NCI-H2196 treated with DMSO at 0.1 percent for 48 hours (cell line): ENCODE measurements around the gene TUSC2.

ENCODE experiments used
- DNase-seq: peaks from one replicate; lab custom pipeline; 2025; ENCODE audit not compliant: unreplicated experiment; lab: John Stamatoyannopoulos, UW

The TUSC2 gene

GRCh38 chr3:50336452-50337174 lies 8.6 kb upstream of the TUSC2 start:
- no peak for DNase-seq

GRCh38 chr3:50334339-50335075 lies 6.5 kb upstream of the TUSC2 start:
- no peak for DNase-seq

- no peak for DNase-seq
Measured at GRCh38 chr3:50333744-50334328, 5.8 kb upstream of the TUSC2 start.

- no peak for DNase-seq
Measured at GRCh38 chr3:50331364-50331907, 3.4 kb upstream of the TUSC2 start.

GRCh38 chr3:50330330-50330729 lies 2.3 kb upstream of the TUSC2 start:
- DNase-seq: no peak

GRCh38 chr3:50327129-50327528 lies 894 bp downstream of the TUSC2 start:
- DNase-seq: no peak

- DNase-seq: no peak
Measured at GRCh38 chr3:50326182-50326541, 1.9 kb downstream of the TUSC2 start.

GRCh38 chr3:50325497-50326181 lies 2.4 kb downstream of the TUSC2 start:
- DNase-seq: no peak

- DNase-seq: no peak
Measured at GRCh38 chr3:50325113-50325480, 2.9 kb downstream of the TUSC2 start.

GRCh38 chr3:50324351-50325112 lies 3.5 kb downstream of the TUSC2 start:
- no peak for DNase-seq

- DNase-seq: no peak
Measured at GRCh38 chr3:50323614-50324199, 4.3 kb downstream of the TUSC2 start.

- no peak for DNase-seq
Measured at GRCh38 chr3:50323092-50323600, 4.9 kb downstream of the TUSC2 start.

GRCh38 chr3:50322386-50323091 lies 5.5 kb downstream of the TUSC2 start, which contains the start of gene HYAL2:
Gene HYAL2 (minus strand): TSS chr3:50322745. CDS start chr3:50320489, 2,256 bp downstream.
- peak; percentile 48 for DNase-seq

- DNase-seq: no peak
Measured at GRCh38 chr3:50322115-50322385, 6.0 kb downstream of the TUSC2 start.

GRCh38 chr3:50321336-50322114 lies 6.5 kb downstream of the TUSC2 start:
- DNase-seq: peak; percentile 69

- DNase-seq: no peak
Measured at GRCh38 chr3:50320853-50321335, 7.1 kb downstream of the TUSC2 start.

- DNase-seq: no peak
Measured at GRCh38 chr3:50319894-50320625, 8.0 kb downstream of the TUSC2 start.
